ENCODE data around the gene STAB2. TPM values are rescaled to one million over a fixed set of nuclear protein-coding genes. Genes with fewer than 3 reads are reported as not detected.

The STAB2 gene
- total and polyA plus RNA-seq, 2 of the 8 experiments (the other 6 are each of a cell fraction or from before 2014, with no cell fraction given): not detected

- Histone ChIP-seq H3K14ac (ENCODE audit: insufficient read length) (no peak overlapping the region), H3K79me1 (ENCODE audit: low read depth, low read length) (no peaks in the 10 kb centered on the region), H2BK12ac (ENCODE audit: low read depth, low read length) (no peak overlapping the region), H2BK5ac (ENCODE audit: low read depth, low read length) (no peak overlapping the region), H3K9me3 (ENCODE audit: insufficient read depth in 2 of 2, low read depth in 1 of 2, low read length in 1 of 2) (no peaks in the 10 kb centered on the region), H2AK5ac (ENCODE audit: low read depth, low read length) (no peak overlapping the region), H3K23me2 (ENCODE audit: low read depth, low read length) (no peaks in the 10 kb centered on the region), H3K4me3 (ENCODE audit: extremely low read depth in 1 of 4, insufficient read depth in 2 of 4, low read depth in 3 of 4, low read length in 4 of 4) (no peak overlapping the region), H3K18ac (ENCODE audit: extremely low read depth, low read length) (no peak overlapping the region), H3K4ac (replicated peaks; ENCODE audit: insufficient read length, low read depth, low read length) (no peak overlapping the region), H2BK120ac (replicated peaks; ENCODE audit: low read depth, low read length) (no peak overlapping the region), H4K91ac (replicated peaks; ENCODE audit: insufficient read length, low read length) (no peak overlapping the region), H3K23ac (ENCODE audit: insufficient read length) (no peak overlapping the region), H3K56ac (replicated peaks; ENCODE audit: insufficient read length, low read depth, low read length) (no peak overlapping the region), H3K27me3 (replicated peaks in 1 of 4; ENCODE audit: control insufficient read depth in 3 of 4, extremely low read depth in 1 of 4, insufficient read depth in 3 of 4, low read length in 3 of 4) (no peaks in the 10 kb centered on the region), H4K8ac (ENCODE audit: extremely low read depth, insufficient read depth, low read length) (no peak overlapping the region), H3K79me2 (ENCODE audit: control insufficient read depth in 1 of 2, insufficient read depth in 2 of 2, low read length in 2 of 2) (no peaks in the 10 kb centered on the region), H4K20me1 (replicated peaks in 1 of 2; ENCODE audit: control insufficient read depth in 1 of 2, insufficient read depth in 2 of 2, low read length in 2 of 2) (no peaks in the 10 kb centered on the region), H3K4me1 (replicated peaks in 1 of 4; ENCODE audit: control insufficient read depth in 3 of 4, insufficient read depth in 4 of 4, low read length in 3 of 4) (peaks cover 0 to 3% (median 0%) of the 10 kb centered on the region in 4 experiments; a peak in 2 of 7 replicates), H2BK15ac (ENCODE audit: low read length) (no peak overlapping the region), H2AFZ (ENCODE audit: low read length) (no peak overlapping the region; the same call in 1 of the 2 replicates), H4K5ac (ENCODE audit: insufficient read length, low read depth, low read length) (no peak overlapping the region), H2BK20ac (ENCODE audit: low read length) (no peak overlapping the region), H3K36me3 (ENCODE audit: control insufficient read depth in 2 of 4, insufficient read depth in 4 of 4, low read length in 3 of 4) (no peaks in the 10 kb centered on the region), H3K9ac (replicated peaks in 1 of 4; ENCODE audit: extremely low read depth in 1 of 4, low read depth in 3 of 4, low read length in 3 of 4) (no peak overlapping the region), H3K4me2 (ENCODE audit: insufficient read depth in 1 of 2, low read depth in 2 of 2, low read length in 2 of 2) (no peak overlapping the region), H3K27ac (ENCODE audit: low read depth, low read length) (no peak overlapping the region)
- no peak for TF ChIP-seq RBBP5 (IDR thresholded peaks at IDR 0.05; ENCODE audit: borderline replicate concordance, low read depth, low read length)
- 96% methylated on average over 3 of the region's 3 CpGs; no CpG with 5 or more reads in 1 of the 2 experiments for WGBS, 2 experiments (ENCODE audit: extremely low coverage in 1 of 2, insufficient coverage in 1 of 2, insufficient read length in 1 of 2, insufficient replicate concordance in 2 of 2, low coverage in 1 of 2, low lambda C conversion rate in 2 of 2, missing lambda C conversion rate in 1 of 2)
- CTCF ChIA-PET (ENCODE audit: partially characterized antibody): interaction anchor here (1.2 kb wide), 1 partner anchor 15 kb away, joined by 5 read pairs; no protein-coding TSS in a partner anchor
- POLR2A ChIA-PET (ENCODE audit: partially characterized antibody): no interaction called here
- FAIRE-seq (no peak), DNase-seq (ENCODE audit: low read depth in 1 of 2, low spot score in 2 of 2) (no peak)
Observed at GRCh38 chr12:103691063-103691462, 104.0 kb downstream of the STAB2 start.
